NCI-H2107 treated with DMSO at 0.1 percent for 48 hours (cell line): ENCODE measurements around the gene IL36A.

ENCODE experiments used
- DNase-seq: peaks from one replicate; lab custom pipeline; 2025; ENCODE audit not compliant: unreplicated experiment; lab: John Stamatoyannopoulos, UW

IL36A gene, protein sequence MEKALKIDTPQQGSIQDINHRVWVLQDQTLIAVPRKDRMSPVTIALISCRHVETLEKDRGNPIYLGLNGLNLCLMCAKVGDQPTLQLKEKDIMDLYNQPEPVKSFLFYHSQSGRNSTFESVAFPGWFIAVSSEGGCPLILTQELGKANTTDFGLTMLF

DNA sequence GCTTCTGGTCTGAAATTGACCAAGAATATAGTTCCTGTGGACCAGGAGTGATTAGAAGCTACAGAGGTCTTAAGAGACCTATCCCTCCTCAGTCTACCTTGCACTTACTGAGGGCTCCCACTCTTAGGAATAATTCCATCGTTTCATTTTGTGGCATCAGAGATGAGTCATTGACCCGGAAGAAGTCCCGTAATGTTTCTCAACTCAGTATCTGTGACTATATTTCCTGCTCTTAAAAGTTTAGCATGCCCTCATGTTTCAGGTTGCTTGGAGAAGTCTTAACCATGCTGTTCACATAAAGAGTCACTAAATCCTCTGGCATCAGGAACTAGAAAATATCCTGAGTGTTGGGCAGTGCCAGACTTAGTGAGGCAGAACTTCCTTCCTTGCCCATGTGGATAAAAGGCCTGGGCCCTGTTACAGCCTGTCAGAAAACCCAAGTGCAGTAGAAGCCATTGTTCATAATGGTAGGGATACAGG is at the start of gene IL36A:
Gene IL36A (plus strand): TSS at position 430 of the 480 bp plus-strand sequence. CDS start 413 bp downstream, outside the sequence.
- no peak for DNase-seq

DNA sequence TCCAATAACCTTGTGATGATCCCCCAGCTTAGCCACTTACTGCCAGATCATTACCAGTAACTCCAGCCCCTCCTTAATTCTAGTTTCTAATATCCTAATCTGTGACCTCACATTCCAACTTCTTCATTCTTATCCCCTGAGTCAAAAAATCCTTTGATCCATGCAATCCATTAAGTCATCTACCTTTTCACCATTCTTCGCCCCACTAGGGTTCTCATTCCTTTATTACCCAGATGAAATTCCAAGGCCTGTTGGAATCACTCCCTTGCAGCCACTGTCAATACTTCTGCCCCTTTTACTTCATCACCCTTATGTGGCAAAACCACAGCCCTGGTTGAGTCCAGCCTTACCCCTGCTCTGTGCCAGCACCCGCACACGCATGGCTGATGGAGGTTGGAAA is 47.7 kb upstream of the IL36A start:
- DNase-seq = no peak

DNA sequence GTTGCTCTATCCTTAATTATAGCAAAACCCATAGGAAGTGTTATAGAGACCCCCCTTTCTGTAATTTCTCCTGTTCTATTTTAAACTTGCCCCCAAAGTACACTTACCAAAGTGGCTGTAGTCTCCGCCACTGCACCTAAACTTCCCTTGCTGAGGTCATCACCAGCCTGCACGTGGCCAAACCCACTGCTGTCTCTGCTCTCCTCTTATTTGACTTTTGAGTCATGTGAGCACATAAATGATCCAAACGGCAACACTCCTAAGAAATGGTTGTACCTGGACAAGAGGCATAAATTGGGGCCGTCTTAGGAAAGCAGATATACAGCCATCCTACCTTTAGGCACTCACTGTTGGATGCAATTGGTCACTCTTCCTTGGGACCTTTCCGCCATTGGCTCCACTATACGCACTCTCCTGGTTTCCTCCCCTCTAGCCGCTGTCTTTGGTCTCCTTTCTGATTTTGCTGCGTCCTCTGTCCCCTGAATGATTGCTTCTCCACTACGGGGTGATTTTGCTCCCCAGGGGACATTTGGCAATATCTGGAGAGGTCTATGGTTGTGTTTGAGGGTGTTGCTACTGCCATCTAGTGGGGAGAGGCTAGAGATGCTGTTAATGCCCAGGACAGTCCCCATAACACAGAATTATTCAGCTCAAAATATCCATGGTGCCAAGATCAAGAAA is 46.7 kb upstream of the IL36A start:
- DNase-seq = peak; percentile 30

DNA sequence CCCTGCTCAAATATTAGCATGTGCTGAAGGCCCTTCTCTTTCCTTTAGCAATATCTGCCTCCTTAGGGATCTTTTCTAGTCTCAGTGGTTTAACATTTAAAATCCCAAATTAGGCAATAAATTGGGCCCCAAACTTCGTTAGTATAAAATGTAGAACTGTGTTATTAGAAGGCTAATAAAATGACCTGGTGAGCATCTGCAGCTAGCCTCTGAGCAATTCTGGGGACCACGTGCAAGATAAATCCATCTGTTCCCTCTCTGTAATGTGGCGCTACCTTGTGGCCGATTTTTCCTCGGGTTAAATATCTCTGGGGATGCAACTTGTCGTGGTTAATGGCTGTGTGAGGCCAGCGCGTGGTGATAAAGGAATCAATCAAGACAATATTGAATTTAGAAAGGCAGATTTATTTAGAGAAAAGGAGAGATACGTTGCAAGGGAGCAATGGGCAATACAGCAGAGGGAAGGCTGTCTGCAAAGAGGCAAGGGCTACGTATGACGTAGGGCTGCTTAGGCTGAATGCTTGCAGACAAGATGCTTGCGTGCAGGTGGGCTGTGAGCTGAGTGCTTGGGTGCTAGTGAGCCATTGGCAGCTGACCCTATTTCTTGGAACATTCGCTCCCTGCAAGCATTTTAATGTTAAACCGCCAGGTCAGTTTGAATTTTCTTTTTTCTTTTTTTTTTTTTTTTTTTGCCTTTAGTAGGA is 46.0 kb upstream of the IL36A start:
- DNase-seq = no peak

DNA sequence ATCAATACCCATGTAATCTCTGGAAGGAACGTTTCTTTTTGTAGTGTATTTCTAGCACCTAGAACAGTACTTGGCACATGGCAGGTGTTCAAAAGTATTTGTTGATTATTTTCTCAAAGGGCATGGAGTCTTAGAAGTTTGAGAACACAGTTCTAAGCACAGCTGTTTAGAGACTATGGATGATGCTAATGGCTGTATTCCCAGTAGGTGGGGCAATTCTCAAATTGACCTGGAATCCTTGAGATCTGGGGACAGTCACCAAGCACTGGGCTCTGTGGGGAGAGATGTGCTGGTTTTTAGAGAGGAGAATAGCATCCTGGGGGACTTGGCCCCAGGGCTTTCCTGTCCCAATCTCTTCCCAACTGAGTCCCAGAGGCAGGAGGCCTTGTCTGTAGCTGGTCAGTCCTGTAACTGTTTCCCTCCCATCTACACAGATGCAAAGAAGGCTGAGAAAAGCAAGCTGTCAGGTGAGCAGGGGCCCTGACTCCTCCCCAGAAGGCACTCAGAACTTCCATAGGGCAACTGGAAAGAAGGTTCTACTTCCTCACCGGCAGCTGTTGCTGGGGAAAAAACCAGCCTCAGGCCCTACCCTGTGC is 44.9 kb upstream of the IL36A start:
- DNase-seq = no peak

DNA sequence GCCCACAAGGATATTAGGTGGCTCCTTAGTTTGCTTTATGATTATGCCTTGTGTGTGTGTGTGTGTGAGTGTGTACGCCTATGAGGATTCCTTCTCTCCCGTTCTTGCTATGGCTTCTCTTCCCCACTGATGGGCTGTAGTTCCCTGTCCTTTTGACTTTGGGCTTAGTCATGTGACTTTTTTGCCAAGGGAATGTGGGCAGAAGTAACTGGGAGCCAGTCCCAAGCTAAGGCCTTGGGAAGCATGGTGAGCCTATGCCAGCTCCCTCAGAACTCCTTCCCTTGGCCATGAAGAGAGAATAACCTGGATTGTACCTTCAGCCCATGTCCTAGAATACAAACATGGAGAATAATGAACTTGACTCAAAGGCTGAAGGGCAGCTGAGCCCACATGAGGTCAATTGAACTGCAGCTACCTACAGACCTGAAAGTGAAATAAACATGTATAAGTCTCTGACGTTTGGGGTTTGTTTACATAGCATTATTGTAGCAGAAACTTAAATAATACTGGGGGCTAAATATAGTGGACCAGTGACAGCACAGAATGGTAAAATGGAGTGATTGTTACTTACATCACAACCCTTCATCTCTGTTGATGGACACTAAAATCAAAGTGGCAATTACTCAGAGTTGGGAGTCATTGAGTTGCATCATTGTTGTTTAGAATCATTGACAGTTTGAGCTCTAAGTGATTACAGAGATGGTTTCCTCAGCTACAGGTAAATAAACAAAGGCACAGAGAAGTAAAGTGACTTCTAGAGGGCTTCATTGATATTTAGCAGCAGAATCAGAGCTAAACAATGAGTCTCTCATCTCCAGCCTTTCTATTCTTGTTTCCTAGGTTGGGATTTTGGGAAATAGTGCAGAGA is 42.7 kb upstream of the IL36A start:
- no peak for DNase-seq

DNA sequence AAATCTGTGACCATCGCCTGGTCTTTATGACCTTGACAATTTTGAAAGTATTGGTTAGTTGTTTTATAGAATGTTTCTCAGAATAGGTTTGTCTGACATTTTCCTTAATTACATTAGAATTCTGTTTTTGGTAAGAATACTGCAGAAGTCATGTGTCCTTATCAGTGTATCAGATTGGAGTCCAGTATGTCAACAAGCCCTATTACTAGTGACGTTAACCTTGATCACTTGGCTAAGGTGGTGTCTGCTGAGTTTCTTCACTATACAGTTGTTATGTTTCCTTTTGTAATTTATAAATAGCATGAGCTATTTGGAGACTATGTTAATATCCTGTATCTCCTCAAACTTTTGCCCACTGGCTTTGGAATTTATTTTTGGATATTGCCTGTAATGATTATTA is 38.2 kb upstream of the IL36A start:
- DNase-seq = no peak

DNA sequence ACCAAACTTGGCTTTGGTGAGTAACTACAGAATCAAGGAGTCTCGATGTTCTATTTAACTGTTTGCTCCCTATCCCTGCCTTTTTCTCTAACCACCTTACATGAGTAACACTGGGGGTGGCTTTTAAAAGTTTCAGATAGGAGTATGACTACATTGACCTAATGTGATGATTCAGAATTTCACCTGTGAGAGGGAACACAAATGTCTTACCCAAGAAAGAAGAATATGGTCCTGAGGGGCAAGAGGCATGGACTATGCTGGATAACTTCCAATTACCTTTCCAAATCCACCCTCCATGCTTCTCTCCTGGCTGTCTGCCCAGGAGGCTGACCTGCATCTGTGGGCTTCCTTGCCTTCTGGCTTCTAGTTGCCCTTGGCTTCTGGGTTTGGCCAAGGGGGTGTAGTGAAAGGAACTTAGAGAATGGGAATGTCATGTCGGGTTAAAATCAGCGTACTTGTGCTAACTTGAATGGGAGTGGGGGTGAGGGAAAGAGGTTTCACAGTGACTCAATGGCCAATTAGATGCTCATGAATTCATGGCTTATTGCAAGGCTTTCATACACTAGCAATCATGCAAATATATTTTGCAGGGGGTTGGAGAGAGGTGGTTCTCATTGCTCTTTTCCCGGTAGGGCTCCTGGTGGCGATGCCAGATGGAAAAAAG is 32.7 kb upstream of the IL36A start:
- DNase-seq = no peak

DNA sequence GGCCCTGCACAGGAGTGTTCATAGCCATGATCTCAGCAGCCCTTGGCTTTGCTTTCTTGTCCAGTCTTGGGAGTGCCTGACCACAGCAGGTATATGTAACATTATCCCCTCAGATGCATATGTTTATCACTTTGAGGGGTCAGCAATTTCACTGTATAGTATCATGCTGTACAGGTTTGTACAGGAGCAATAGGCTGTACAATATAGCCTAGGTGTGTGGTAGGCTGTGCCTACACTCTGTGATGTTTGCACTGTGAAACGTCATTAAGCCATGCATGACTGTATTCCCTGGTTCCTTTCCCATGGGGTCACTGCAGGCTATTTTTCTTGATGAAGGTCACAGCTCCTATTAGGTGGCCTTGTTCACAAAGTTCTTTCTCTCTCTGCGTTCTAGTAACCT is 32.1 kb upstream of the IL36A start:
- DNase-seq = no peak

DNA sequence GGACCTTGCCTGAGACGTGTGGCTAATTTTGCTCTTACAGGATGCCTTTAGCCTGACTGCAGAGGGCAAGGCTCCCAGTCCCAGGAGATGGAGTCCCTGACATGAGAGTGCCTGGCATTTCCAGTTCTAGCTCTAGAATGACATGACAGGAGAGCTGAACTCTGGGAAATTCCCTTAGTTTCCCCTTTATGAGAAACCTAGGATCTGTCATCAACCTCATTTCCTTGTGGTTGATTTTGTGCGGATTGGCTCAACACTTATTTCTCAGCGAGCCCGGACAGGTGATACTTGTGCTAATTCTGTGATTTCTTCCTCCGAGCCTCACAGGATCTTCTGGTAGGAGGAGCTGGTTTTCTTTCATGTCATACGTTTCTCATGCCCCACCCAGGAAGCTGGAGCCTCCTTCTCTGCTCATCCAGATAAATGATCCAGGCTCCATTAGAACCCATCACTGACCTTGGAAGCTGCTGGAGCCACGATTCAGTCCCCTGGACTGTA is 27.7 kb upstream of the IL36A start, which contains the start of gene IL36G:
Gene IL36G (plus strand): TSS at position 448 of the 498 bp plus-strand sequence. CDS start 633 bp downstream, outside the sequence.
- no peak for DNase-seq

DNA sequence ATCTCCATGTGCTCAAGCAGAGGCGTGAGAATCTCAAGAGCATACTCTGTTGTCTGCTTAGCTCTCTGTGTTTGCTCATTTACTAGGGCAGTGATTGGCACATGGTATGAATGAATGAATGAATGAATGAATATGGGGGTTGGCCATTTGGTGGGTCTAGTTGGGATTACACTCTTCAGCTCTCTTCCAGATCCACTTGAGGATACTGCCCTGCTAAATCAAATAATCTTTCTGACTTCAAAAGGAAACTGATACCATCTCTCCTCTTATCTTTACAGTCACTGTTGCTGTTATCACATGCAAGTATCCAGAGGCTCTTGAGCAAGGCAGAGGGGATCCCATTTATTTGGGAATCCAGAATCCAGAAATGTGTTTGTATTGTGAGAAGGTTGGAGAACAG is 25.5 kb upstream of the IL36A start:
- DNase-seq = no peak

DNA sequence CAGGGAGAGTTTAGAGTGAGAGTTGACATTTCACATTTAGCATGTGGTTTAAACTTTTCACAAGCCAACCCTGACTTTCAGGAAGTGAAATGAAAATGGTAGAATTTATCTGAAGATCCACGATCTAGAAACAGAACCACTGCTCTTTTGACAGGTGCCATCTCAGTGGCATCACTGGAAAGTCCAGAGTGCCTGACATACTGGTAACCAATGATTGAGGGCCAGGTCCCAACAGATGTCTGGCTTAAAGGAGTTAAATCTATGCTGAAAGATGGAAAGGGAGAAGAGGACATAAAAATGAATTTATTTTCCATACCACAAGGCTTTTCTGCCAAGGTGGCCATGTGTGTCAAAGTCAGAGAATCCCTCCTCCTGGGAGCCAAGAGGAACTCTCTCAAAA is 24.7 kb upstream of the IL36A start:
- DNase-seq = no peak

DNA sequence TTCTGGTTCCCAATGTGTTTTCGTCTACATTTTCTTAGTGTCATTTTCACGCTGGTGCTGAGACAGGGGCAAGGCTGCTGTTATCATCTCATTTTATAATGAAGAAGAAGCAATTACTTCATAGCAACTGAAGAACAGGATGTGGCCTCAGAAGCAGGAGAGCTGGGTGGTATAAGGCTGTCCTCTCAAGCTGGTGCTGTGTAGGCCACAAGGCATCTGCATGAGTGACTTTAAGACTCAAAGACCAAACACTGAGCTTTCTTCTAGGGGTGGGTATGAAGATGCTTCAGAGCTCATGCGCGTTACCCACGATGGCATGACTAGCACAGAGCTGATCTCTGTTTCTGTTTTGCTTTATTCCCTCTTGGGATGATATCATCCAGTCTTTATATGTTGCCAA is 20.2 kb upstream of the IL36A start:
- no peak for DNase-seq

DNA sequence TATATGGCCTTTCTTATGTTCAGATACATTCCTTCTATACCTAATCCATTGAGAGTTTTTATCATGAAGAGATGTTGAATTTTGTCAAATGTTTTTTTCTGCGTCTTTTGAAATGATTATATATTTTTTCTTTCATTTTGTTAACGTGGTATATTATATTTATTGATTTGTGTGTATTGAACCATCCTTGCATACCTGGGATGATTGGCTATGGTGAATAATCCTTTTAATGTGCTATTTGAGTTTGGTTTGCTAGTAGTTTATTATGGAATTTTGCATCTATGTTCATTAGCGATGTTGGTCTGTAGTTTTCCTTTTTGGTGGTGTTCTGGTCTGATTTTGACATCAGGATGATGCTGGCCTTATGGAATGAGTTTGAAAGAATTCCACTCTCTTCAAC is 15.6 kb upstream of the IL36A start:
- DNase-seq = no peak

DNA sequence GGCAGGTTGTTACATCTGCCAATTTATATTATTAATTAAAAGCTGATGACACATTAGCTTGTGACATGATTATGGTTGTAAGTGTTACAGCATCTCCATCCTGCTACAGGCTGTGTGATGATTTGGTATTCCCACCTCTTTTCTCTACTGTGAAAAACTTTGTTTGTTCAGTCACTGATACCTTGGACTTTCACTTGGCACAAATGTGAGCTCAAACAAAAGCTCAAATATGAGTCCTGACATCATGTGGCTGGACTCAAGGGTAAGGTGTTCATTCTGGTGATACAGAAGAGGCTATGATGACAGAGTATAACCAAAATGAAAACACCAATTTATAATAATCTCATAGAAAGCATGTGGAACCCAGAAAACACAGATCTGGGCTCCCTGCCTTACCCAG is 11.4 kb upstream of the IL36A start:
- DNase-seq = no peak

DNA sequence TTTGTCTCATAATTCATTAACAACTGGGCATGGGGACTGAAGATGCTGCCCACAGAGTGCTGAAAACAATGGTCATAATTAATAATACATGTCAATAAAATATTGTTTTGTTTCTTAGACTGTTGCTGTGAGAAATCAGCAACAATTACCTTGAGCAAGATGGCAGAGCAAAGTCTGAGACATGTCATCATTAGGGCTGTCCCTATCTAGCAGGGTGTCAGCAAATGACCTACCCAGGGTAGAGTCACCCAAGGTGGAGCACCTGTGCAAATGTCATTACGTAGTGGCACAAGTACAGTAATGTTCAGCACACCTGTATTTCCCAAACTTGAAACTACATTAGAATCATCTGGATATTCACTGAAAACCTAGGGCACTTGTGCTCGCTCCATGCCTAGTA is 10.6 kb upstream of the IL36A start:
- no peak for DNase-seq

DNA sequence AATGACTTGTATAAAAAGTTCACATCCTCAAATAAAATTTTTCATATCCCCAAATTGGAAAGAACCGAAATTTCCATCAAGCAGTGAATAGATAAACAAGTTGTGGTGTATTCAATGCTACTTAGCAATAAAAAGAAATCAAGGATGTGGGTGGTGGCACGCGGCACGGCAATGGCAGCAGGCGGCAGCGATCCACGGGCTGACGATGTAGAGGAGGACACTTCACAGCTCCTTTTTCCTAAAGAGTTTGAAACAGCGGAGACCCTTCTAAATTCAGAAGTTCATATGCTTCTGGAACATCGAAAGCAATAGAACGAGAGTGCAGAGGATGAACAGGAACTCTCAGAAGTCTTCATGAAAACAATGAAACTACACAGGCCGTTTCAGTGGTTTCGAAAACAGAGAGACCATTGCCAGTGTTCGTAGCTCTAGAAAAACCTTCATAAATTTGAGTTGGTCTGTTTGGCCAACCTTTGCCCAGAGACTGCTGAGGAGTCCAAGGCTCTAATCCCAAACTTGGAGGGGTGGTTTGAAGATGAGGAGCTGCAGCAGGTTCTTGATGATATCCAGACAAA is 9.8 kb upstream of the IL36A start:
- DNase-seq = no peak

DNA sequence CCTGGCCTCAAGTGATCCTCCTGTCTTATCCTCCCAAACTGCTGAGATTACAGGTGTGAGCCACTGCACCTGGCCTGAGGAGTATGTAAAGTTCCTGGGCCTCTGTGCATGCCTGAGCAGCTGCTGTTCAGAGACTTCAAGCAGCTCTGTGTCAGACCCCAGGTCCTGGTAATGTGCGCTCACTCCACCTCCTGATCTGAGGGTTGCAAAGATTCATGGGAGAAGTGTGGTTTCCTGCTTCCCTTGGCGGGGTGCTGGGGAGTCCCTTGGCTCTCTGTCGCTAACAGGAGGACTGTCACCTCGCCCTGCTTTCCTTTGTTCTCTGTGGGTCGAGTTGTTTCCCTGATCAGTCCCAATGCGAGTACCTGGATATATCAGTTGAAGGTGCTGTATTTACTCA is 8.6 kb upstream of the IL36A start:
- DNase-seq = no peak

DNA sequence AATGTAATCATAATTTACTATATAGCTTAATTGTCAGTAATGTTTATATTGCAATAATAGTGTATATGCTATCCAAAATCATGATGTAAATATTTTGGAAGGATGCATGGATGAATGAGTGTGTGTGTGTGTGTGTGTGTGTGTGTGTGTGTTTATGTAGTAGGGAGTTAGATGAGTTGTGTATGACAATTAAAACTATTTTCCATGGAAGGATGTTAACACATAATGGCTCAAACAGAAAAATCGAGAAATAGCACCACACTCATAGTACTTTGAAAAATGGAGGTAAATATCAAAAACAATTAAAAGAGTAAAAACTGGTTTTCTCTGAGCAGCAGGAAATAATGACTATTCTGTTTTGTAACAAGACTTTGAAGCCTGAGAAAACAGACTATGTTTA is 8.1 kb upstream of the IL36A start:
- no peak for DNase-seq

DNA sequence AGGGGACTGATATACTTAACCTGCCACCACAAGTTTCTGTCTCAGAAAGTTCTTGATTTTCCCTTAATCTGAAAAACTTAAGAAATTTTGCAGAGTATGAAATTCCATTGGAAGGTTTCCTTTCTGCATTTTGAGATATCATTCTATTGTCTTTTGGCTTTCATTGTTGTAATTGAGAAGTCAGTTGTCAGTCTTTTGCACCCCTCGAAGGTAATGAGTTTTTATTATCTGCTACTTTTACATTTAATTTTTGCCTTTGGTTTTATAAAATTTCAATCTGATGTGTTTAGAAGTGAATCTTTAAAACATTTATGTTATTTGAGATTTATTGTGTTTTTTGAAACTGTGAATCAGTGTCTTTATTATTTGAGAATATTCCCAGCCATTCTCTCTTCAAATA is 4.8 kb upstream of the IL36A start:
- DNase-seq = no peak
